Endothelial cell of umbilical vein (primary cell): ENCODE data around the gene VIP. TPM values are rescaled to one million over a fixed set of nuclear protein-coding genes. Genes with fewer than 3 reads are reported as not detected.

Experiments
- BruUV-seq: library from RNA; stranded (reverse); fragments of 400-500 nt; replicated peaks from 2 replicates; lab custom pipeline; 2021; lab: Mats Ljungman, UMichigan
- CTCF ChIA-PET: fragments of 300-600, 350-600 bp; sonication (Branson Sonifier 250); formaldehyde crosslinking; loops from one replicate; lab custom pipeline; 2021; ENCODE audit warnings: antibody characterized with exemption, inconsistent platforms; lab: Charles Lee
- POLR2A ChIA-PET: fragments of 300-600, 350-600 bp; sonication (Branson Sonifier 250); formaldehyde crosslinking; loops from one replicate; lab custom pipeline; 2021; ENCODE audit warnings: antibody characterized with exemption, inconsistent platforms; lab: Charles Lee
- DNase-seq: peaks from one replicate; pipeline ENCODE4 v3.0.0-alpha.2; 2011; ENCODE audit warnings: low read depth, low spot score
- FAIRE-seq: peaks from 2 replicates; lab custom pipeline; 2011; peaks lifted over from hg19 to GRCh38; lab: Jason Lieb, UNC
- H2AFZ ChIP-seq: 2 replicates; pipeline ENCODE4 v1.6.0; 2012; ENCODE audit warnings: low read depth, low read length, control low read depth, inconsistent platforms
- H3K27ac ChIP-seq: 2 replicates; pipeline ENCODE4 v1.5.1; 2011; ENCODE audit warnings: low read depth, mild to moderate bottlenecking, control low read depth, low read length, moderate library complexity; ENCODE audit not compliant: insufficient read depth
- H3K27me3 ChIP-seq, 2 experiments: 2 replicates each; pipeline versions ENCODE4 v1.6.0 to v1.6.1; 2011; ENCODE audit warnings: low read length in 2 of 2, mixed read lengths in 1 of 2; ENCODE audit not compliant: control insufficient read depth in 2 of 2, insufficient read depth in 2 of 2
- H3K36me3 ChIP-seq, 2 experiments: 2 replicates in 1 of 2; 3 replicates in 1 of 2; pipeline ENCODE4 v1.5.1; 2011; ENCODE audit warnings: low read length in 2 of 2, mild to moderate bottlenecking in 1 of 2, moderate library complexity in 1 of 2; ENCODE audit not compliant: control insufficient read depth in 2 of 2, insufficient read depth in 2 of 2; ENCODE audit errors: extremely low read depth in 1 of 2
- H3K4me1 ChIP-seq: 3 replicates; pipeline ENCODE4 v1.5.1; 2011; ENCODE audit warnings: mild to moderate bottlenecking, low read length; ENCODE audit not compliant: control insufficient read depth, insufficient read depth; ENCODE audit errors: extremely low read depth
- H3K4me2 ChIP-seq: 2 replicates; pipeline ENCODE4 v1.6.1; 2011; ENCODE audit warnings: low read length, control low read depth, mixed read lengths; ENCODE audit not compliant: insufficient read depth
- H3K4me3 ChIP-seq, 3 experiments: fragments of 200-600 bp in 1 of 3; sonication (generic), shearing (Covaris generic) in 1 of 3; replicated peaks in 1 of 3; 2 replicates each; pipeline ENCODE4 v1.5.1; 2011 to 2016; ENCODE audit warnings: control low read depth in 3 of 3, low read length in 3 of 3, mild to moderate bottlenecking in 2 of 3, inconsistent platforms in 1 of 3, low read depth in 1 of 3, moderate library complexity in 1 of 3; ENCODE audit not compliant: insufficient read depth in 1 of 3
- H3K79me2 ChIP-seq: 2 replicates; pipeline ENCODE4 v1.6.0; 2012; ENCODE audit warnings: low read length, inconsistent platforms; ENCODE audit not compliant: control insufficient read depth, insufficient read depth
- H3K9ac ChIP-seq: replicated peaks from 2 replicates; pipeline ENCODE3; 2011; ENCODE audit warnings: low read length, control low read depth; ENCODE audit not compliant: insufficient read depth; ENCODE audit errors: extremely low read depth
- H3K9me1 ChIP-seq: replicated peaks from 3 replicates; pipeline ENCODE4 v1.6.0; 2011; ENCODE audit warnings: mild to moderate bottlenecking, low read length; ENCODE audit not compliant: control insufficient read depth, insufficient read depth; ENCODE audit errors: extremely low read depth
- H3K9me3 ChIP-seq: replicated peaks from 2 replicates; pipeline ENCODE4 v1.5.1; 2012; ENCODE audit warnings: low read length, inconsistent platforms; ENCODE audit not compliant: control insufficient read depth, insufficient read depth
- H4K20me1 ChIP-seq: replicated peaks from 2 replicates; pipeline ENCODE3; 2011; ENCODE audit warnings: mild to moderate bottlenecking, low read length; ENCODE audit not compliant: control insufficient read depth, insufficient read depth; ENCODE audit errors: extremely low read depth
- EZH2 ChIP-seq: IDR thresholded peaks from 2 replicates; pipeline ENCODE4 v1.6.1; 2012; ENCODE audit warnings: borderline replicate concordance, low read depth, mild to moderate bottlenecking, moderate library complexity, low read length, inconsistent platforms; ENCODE audit not compliant: severe bottlenecking
- FOS ChIP-seq: IDR thresholded peaks from 2 replicates; pipeline ENCODE4 v1.6.1; 2011; ENCODE audit warnings: mild to moderate bottlenecking, low read length, moderate library complexity, borderline replicate concordance; ENCODE audit not compliant: insufficient read depth
- GATA2 ChIP-seq: IDR thresholded peaks from 2 replicates; pipeline ENCODE4 v1.7.0; 2011; ENCODE audit warnings: low read depth, mild to moderate bottlenecking, moderate library complexity, mixed read lengths, low read length; ENCODE audit not compliant: insufficient read length, insufficient read depth
- JUN ChIP-seq: IDR thresholded peaks from 2 replicates; pipeline ENCODE4 v1.6.1; 2011; ENCODE audit warnings: borderline replicate concordance, low read depth; ENCODE audit not compliant: insufficient read length, insufficient read depth
- MAX ChIP-seq: IDR thresholded peaks from 2 replicates; pipeline ENCODE4 v1.6.1; 2011; ENCODE audit not compliant: insufficient read depth, insufficient read length
- POLR2A ChIP-seq: IDR thresholded peaks from 2 replicates; pipeline ENCODE4 v1.6.1; 2012; ENCODE audit warnings: low read depth, mild to moderate bottlenecking, control low read depth, low read length
- POLR2AphosphoS5 ChIP-seq: IDR thresholded peaks from 2 replicates; pipeline ENCODE4 v1.6.1; 2012; ENCODE audit warnings: low read depth, mild to moderate bottlenecking, control low read depth, low read length, moderate library complexity; ENCODE audit not compliant: insufficient read depth
- dilution Hi-C: fragments of 300-500 bp; cut with MboI; formaldehyde crosslinking; loops from one replicate; pipeline ENCODE4 v1.15.0; 2019; ENCODE audit warnings: low sequenced_read_pairs; ENCODE audit not compliant: extremely low pct_ligation_motif_present
- intact Hi-C: fragments of 100-400 bp; cut with micrococcal nuclease; formaldehyde crosslinking; loops from one replicate; pipeline ENCODE4 v1.10.0; 2022
- polyA plus RNA-seq, 4 experiments: library from polyadenylated mRNA; depleted of rRNA in 3 of 4; stranded (reverse) in 3 of 4; unstranded in 1 of 4; fragments of >200 nt; gene quantifications; 2 replicates each; pipeline versions ENCODE4 v1.2.1 to v1.2.3, GENCODE V29; 2011 to 2012; ENCODE audit warnings: missing spikeins in 1 of 4
- total RNA-seq: library from RNA; stranded (reverse); gene quantifications from 2 replicates; pipeline ENCODE4 v1.2.3, GENCODE V29; 2021

The VIP gene
- total and polyA plus RNA-seq, 2 donors (not counting 3 experiments of a cell fraction or from before 2014, with no cell fraction given): 0.70 to 2.0 TPM

GRCh38 chr6:152769159-152769558 lies 18.6 kb downstream of the VIP start:
- dilution Hi-C loops: no loop called here
- peak; percentile 66 for FAIRE-seq
- intact Hi-C loops: no loop called here

GRCh38 chr6:152769993-152770392 lies 19.4 kb downstream of the VIP start:
- Histone ChIP-seq H3K4me1 (peaks cover 3% of the 10 kb centered on the region), H3K27me3 (no peaks in the 10 kb centered on the region), H3K9me3 (no peaks in the 10 kb centered on the region), H3K27ac (no peak overlapping the region), H3K36me3 (no peaks in the 10 kb centered on the region), H3K79me2 (no peaks in the 10 kb centered on the region), H3K4me2 (no peak overlapping the region), H3K9ac (no peak overlapping the region), H4K20me1 (no peaks in the 10 kb centered on the region), H2AFZ (no peak overlapping the region), H3K9me1 (no peaks in the 10 kb centered on the region), H3K4me3 (no peak overlapping the region)
- DNase-seq: no peak
- dilution Hi-C loops: no loop called here
- no peak for TF ChIP-seq EZH2
- TF ChIP-seq GATA2: no peak
- TF ChIP-seq JUN: no peak
- TF ChIP-seq MAX: no peak
- no peak for FAIRE-seq
- intact Hi-C loops: no loop called here
- POLR2A ChIA-PET: no interaction called here
- CTCF ChIA-PET: interaction anchor here (1.1 to 1.7 kb wide), 4 partner anchors 15 to 178 kb away, joined by 3 to 5 read pairs (median 4); no protein-coding TSS in a partner anchor
- no TSS peak for BruUV-seq

More at GRCh38 chr6:152769159-152769558, 18.6 kb downstream of the VIP start:
- ChIA-PET CTCF (interaction anchor here (0.7 to 1.4 kb wide), 5 partner anchors 12 to 179 kb away, joined by 3 to 4 read pairs (median 3); no protein-coding TSS in a partner anchor), POLR2A (no interaction called here)
- Histone ChIP-seq H3K9me3 (no peaks in the 10 kb centered on the region), H2AFZ (peak overlapping the region; percentile 34), H3K27ac (no peak overlapping the region), H3K4me2 (no peak overlapping the region), H3K27me3 (no peaks in the 10 kb centered on the region), H3K9ac (no peak overlapping the region), H4K20me1 (no peaks in the 10 kb centered on the region), H3K4me3 (no peak overlapping the region), H3K79me2 (no peaks in the 10 kb centered on the region), H3K36me3 (no peaks in the 10 kb centered on the region), H3K4me1 (peaks cover 3% of the 10 kb centered on the region), H3K9me1 (no peaks in the 10 kb centered on the region)
- BruUV-seq: no TSS peak
- peak; percentile 46 for DNase-seq
- TF ChIP-seq MAX: no peak
- TF ChIP-seq FOS: peak; percentile 36
- peak; percentile 58 for TF ChIP-seq JUN
- TF ChIP-seq POLR2AphosphoS5: peak; percentile 24
- no peak for TF ChIP-seq EZH2
- peak; percentile 74 for TF ChIP-seq GATA2
- no peak for TF ChIP-seq POLR2A
